Naive thymus-derived CD4-positive, alpha-beta T cell (primary cell): ENCODE results near the gene NPAS3. TPM values are rescaled to one million over a fixed set of nuclear protein-coding genes. Genes with fewer than 3 reads are reported as not detected.
A peak's percentile ranks its signal among the peaks of the same experiment; 100 is the strongest.

Experiments used
- ATAC-seq: fragments of 150-1000 bp; cut with Tn5 transposase; 2 replicates; pipeline ENCODE4 v1.10.0; 2021; ENCODE audit warnings: mild to moderate bottlenecking, moderate library complexity
- CTCF ChIA-PET: fragments of 350-600 bp; sonication (Branson Sonifier 250); formaldehyde crosslinking; loops from one replicate; lab custom pipeline; 2021; ENCODE audit warnings: antibody characterized with exemption; lab: Charles Lee
- POLR2A ChIA-PET: fragments of 350-600 bp; sonication (Branson Sonifier 250); formaldehyde crosslinking; loops from one replicate; lab custom pipeline; 2021; ENCODE audit warnings: antibody characterized with exemption, inconsistent platforms; lab: Charles Lee
- DNase-seq, 9 donors: peaks; one replicate each; pipeline versions ENCODE4 v3.0.0 to v3.0.0-alpha.2; 2020 to 2022; ENCODE audit warnings: mixed read lengths in 1 of 9
- H3K27ac ChIP-seq: one replicate; pipeline ENCODE4 v1.7.0; 2013; ENCODE audit warnings: mild to moderate bottlenecking, low read depth, low read length, moderate library complexity
- H3K27me3 ChIP-seq, 2 donors: one replicate each; pipeline ENCODE4 v1.7.0; 2013; ENCODE audit warnings: low read length in 2 of 2, mild to moderate bottlenecking in 2 of 2, moderate library complexity in 2 of 2; ENCODE audit not compliant: control insufficient read depth in 2 of 2, insufficient read depth in 2 of 2
- H3K36me3 ChIP-seq, 3 experiments: 1 replicate in 2 of 3; 2 replicates in 1 of 3; pipeline ENCODE4 v1.7.0; 2013; ENCODE audit warnings: low read length in 3 of 3, mild to moderate bottlenecking in 3 of 3, moderate library complexity in 1 of 3; ENCODE audit not compliant: insufficient read depth in 3 of 3, control insufficient read depth in 2 of 3
- H3K4me1 ChIP-seq, 2 donors: one replicate each; pipeline ENCODE4 v1.7.0; 2013; ENCODE audit warnings: low read length in 2 of 2, mild to moderate bottlenecking in 2 of 2, moderate library complexity in 1 of 2; ENCODE audit not compliant: control insufficient read depth in 2 of 2, insufficient read depth in 2 of 2
- H3K4me3 ChIP-seq: 2 replicates; pipeline ENCODE4 v1.7.0; 2013; ENCODE audit warnings: mild to moderate bottlenecking, low read length
- H3K9me3 ChIP-seq, 3 experiments: 1 replicate in 2 of 3; 2 replicates in 1 of 3; pipeline ENCODE4 v1.7.0; 2013; ENCODE audit warnings: low read length in 3 of 3; ENCODE audit not compliant: control insufficient read depth in 2 of 3
- H3K27ac Mint-ChIP-seq, 9 donors: one replicate each; pipeline ENCODE4 v1.8.0; 2020 to 2022; ENCODE audit warnings: mixed read lengths in 9 of 9, mild to moderate bottlenecking in 8 of 9, moderate library complexity in 5 of 9, inconsistent platforms in 2 of 9
- H3K27me3 Mint-ChIP-seq, 5 donors: one replicate each; pipeline ENCODE4 v1.8.0; 2021 to 2022; ENCODE audit warnings: mixed read lengths in 5 of 5, mild to moderate bottlenecking in 1 of 5
- H3K36me3 Mint-ChIP-seq, 5 donors: one replicate each; pipeline ENCODE4 v1.8.0; 2020 to 2022; ENCODE audit warnings: mixed read lengths in 5 of 5, mild to moderate bottlenecking in 3 of 5, inconsistent platforms in 1 of 5
- H3K4me1 Mint-ChIP-seq, 7 donors: one replicate each; pipeline ENCODE4 v1.8.0; 2020 to 2022; ENCODE audit warnings: mixed read lengths in 7 of 7, mild to moderate bottlenecking in 3 of 7, inconsistent platforms in 1 of 7
- H3K4me3 Mint-ChIP-seq, 10 donors: one replicate each; pipeline ENCODE4 v1.8.0; 2020 to 2022; ENCODE audit warnings: mild to moderate bottlenecking in 10 of 10, mixed read lengths in 10 of 10, moderate library complexity in 6 of 10, inconsistent platforms in 2 of 10
- H3K9me3 Mint-ChIP-seq, 11 donors: one replicate each; pipeline ENCODE4 v1.8.0; 2020 to 2022; ENCODE audit warnings: mixed read lengths in 11 of 11, mild to moderate bottlenecking in 4 of 11, inconsistent platforms in 1 of 11, moderate library complexity in 1 of 11
- intact Hi-C, 2 donors: fragments of 100-400 bp; cut with micrococcal nuclease; formaldehyde crosslinking; loops; one replicate each; pipeline ENCODE4 v1.15.1; 2023
- polyA plus RNA-seq, 2 donors: library from polyadenylated mRNA; unstranded; fragments of 300-500 nt; fragmentation: Illumina TruSeq; gene quantifications; one replicate each; pipeline ENCODE4 v1.2.3, GENCODE V29; 2021
- total RNA-seq, 6 experiments: library from RNA in 5 of 6; stranded (reverse) in 5 of 6; gene quantifications; 1 replicate in 5 of 6; 2 replicates in 1 of 6; pipeline ENCODE4 v1.2.3 and lab custom pipeline; 2021 to 2026

The NPAS3 gene
- total and polyA plus RNA-seq, 7 experiments from 2014 or later = not detected

- peak overlapping the region in 2 of 9 donors; percentile 22 to 27 for H3K27ac Mint-ChIP-seq
- peak in 2 of 9 donors; percentile 9 to 21 for DNase-seq
Observed at GRCh38 chr14:32939254-32940065, 781 bp downstream of the NPAS3 start.

GRCh38 chr14:32940066-32940651, 1.5 kb downstream of the NPAS3 start:
- DNase-seq = no peak
- POLR2A ChIA-PET = no interaction called here

More at GRCh38 chr14:32939254-32940065, 781 bp downstream of the NPAS3 start:
- intact Hi-C loops = no loop called here
- Histone ChIP-seq H3K4me3 (no peak overlapping the region), H3K4me1 (no peaks in the 10 kb centered on the region), H3K27me3 (peaks cover 0 to 5% of the 10 kb centered on the region in 2 donors), H3K27ac (no peak overlapping the region), H3K36me3 (no peaks in the 10 kb centered on the region), H3K9me3 (no peaks in the 10 kb centered on the region)
- Mint-ChIP-seq H3K36me3 (peaks cover 0 to 2% (median 0%) of the 10 kb centered on the region in 5 donors), H3K27me3 (peaks cover 71 to 75% (median 72%) of the 10 kb centered on the region in 5 donors), H3K9me3 (peaks cover 0 to 4% (median 0%) of the 10 kb centered on the region in 11 donors), H3K4me3 (peak overlapping the region; percentile 58 to 92 (median 83)), H3K4me1 (peaks cover 0 to 29% (median 12%) of the 10 kb centered on the region in 7 donors)
- CTCF ChIA-PET = no interaction called here
- POLR2A ChIA-PET = no interaction called here
- ATAC-seq = peak; percentile 48

DNA sequence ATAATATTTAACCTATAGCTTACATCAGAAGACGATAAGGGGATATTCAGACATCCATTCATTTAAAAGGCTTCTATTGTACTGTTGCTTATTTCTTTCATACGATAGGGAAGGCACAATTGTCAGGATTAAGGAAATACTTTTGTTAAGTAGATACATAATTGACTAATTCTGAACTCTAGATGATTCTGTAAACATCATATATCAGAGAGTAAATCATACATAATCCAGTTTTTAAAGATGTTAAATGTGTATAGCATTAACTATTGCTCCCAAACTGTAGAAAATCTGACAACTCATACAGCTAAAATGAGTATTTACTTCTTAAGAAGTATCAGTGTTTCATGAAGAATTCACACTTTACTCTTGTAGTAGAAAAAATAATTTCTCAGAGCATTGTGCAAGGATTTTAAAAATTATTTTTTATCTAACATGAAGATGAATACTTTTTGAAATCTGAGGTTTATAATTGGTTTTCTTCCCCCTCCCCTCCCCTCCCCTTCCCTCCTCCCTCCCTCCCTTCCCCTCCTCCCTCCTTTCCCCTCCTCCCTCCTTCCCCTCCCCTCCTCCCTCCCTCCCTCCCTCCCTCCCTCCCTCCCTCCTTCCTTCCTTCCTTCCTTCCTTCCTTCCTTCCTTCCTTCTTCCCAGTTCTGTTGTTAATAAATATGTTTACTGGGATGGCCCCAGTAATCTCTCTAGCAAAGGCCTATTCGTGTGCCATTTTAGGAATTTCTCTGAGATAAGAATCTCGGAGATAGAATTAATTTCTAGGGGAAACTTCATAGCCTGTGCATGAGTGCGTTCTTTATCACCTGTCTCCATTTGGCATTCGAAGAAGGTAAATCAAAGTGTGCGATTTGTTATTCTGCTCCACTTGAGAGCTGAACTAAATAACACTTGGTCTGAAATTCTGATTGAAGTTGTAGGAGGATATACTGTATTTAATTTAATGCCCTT, 2.3 kb downstream of the NPAS3 start:
- H3K27me3 ChIP-seq = peaks cover 0 to 5% of the 10 kb centered on the region in 2 donors
- peak overlapping the region in 5 of 10 donors; percentile 3 to 86 (median 39) for H3K4me3 Mint-ChIP-seq

More at GRCh38 chr14:32940066-32940651, 1.5 kb downstream of the NPAS3 start:
- intact Hi-C loops = no loop called here
- peaks cover 0 to 26% (median 12%) of the 10 kb centered on the region in 7 donors for H3K4me1 Mint-ChIP-seq
- Histone ChIP-seq H3K4me3 (no peak overlapping the region), H3K9me3 (no peaks in the 10 kb centered on the region), H3K27me3 (peaks cover 0 to 5% of the 10 kb centered on the region in 2 donors), H3K27ac (no peak overlapping the region), H3K4me1 (no peaks in the 10 kb centered on the region), H3K36me3 (no peaks in the 10 kb centered on the region)
- peaks cover 0 to 2% (median 0%) of the 10 kb centered on the region in 5 donors for H3K36me3 Mint-ChIP-seq
- CTCF ChIA-PET = no interaction called here
- peaks cover 0 to 6% (median 0%) of the 10 kb centered on the region in 11 donors for H3K9me3 Mint-ChIP-seq
- peaks cover 67 to 79% (median 74%) of the 10 kb centered on the region in 5 donors for H3K27me3 Mint-ChIP-seq
- H3K27ac Mint-ChIP-seq = peak overlapping the region in 2 of 9 donors; percentile 22 to 27
- peak overlapping the region; percentile 58 to 92 (median 83) for H3K4me3 Mint-ChIP-seq
- no peak for ATAC-seq

DNA sequence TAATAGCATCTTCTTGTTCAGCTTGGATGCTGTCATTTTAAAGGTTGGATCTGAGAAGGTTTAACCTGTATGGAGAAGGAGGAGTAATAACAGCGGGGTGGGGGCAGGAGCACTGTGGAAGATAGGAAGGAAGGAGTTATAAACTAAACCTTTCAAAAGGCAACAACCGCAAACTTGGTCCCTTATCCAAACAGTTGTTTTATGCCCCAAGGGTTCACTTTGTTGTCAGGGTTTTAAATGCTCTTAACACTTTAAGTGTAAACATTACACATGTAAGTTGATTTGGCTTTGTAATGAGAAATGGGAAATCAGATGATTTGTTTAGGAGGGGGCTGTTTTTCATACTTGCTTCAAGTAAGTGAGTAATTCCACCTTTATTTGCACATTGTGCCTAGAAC, 3.0 kb downstream of the NPAS3 start:
- Mint-ChIP-seq H3K27me3 (peaks cover 52 to 76% (median 59%) of the 10 kb centered on the region in 5 donors), H3K27ac (no peak overlapping the region)
- H3K9me3 ChIP-seq = no peaks in the 10 kb centered on the region

More for the DNA sequence above, 2.3 kb downstream of the NPAS3 start:
- Histone ChIP-seq H3K9me3 (no peaks in the 10 kb centered on the region), H3K4me1 (no peaks in the 10 kb centered on the region), H3K36me3 (no peaks in the 10 kb centered on the region), H3K27ac (no peak overlapping the region), H3K4me3 (no peak overlapping the region)
- no peak overlapping the region for H3K27ac Mint-ChIP-seq
- H3K36me3 Mint-ChIP-seq = peaks cover 0 to 2% (median 0%) of the 10 kb centered on the region in 5 donors
- H3K4me1 Mint-ChIP-seq = peaks cover 0 to 21% (median 12%) of the 10 kb centered on the region in 7 donors
- peaks cover 0 to 6% (median 0%) of the 10 kb centered on the region in 11 donors for H3K9me3 Mint-ChIP-seq
- ChIA-PET CTCF (no interaction called here), POLR2A (no interaction called here)
- no peak for DNase-seq
- intact Hi-C loops = no loop called here
- ATAC-seq = no peak
- H3K27me3 Mint-ChIP-seq = peaks cover 59 to 78% (median 66%) of the 10 kb centered on the region in 5 donors

DNA sequence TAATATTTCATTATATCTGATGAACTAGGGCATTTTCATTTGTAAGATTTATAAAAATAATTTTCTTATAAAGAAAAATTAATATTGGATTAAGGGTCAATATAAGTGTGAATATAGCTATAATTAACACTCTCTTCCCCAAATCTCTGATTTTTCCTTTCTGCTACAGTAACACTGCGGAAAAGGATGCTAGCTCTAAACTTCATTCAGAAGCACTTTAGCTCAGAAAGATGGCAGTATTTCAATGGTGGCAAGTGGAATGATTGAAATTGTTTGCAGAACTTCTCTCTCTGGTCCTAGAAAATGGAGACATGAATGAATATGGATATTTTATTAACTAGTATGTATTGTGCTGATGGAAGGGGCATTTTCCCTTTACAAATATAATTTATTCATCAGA, 8.4 kb downstream of the NPAS3 start:
- peaks cover 15 to 47% (median 32%) of the 10 kb centered on the region in 5 donors for H3K27me3 Mint-ChIP-seq
- intact Hi-C loops = no loop called here
- Histone ChIP-seq H3K27ac (no peak overlapping the region), H3K4me1 (no peaks in the 10 kb centered on the region), H3K36me3 (no peaks in the 10 kb centered on the region), H3K4me3 (no peak overlapping the region), H3K27me3 (no peaks in the 10 kb centered on the region), H3K9me3 (no peaks in the 10 kb centered on the region)
- H3K27ac Mint-ChIP-seq = no peak overlapping the region
- ATAC-seq (no peak), DNase-seq (no peak)
- peaks cover 0 to 3% (median 0%) of the 10 kb centered on the region in 11 donors for H3K9me3 Mint-ChIP-seq
- no peaks in the 10 kb centered on the region for H3K36me3 Mint-ChIP-seq
- H3K4me1 Mint-ChIP-seq = no peaks in the 10 kb centered on the region
- ChIA-PET POLR2A (no interaction called here), CTCF (no interaction called here)
- H3K4me3 Mint-ChIP-seq = no peak overlapping the region

More for the DNA sequence above, 3.0 kb downstream of the NPAS3 start:
- Mint-ChIP-seq H3K36me3 (peaks cover 0 to 2% (median 0%) of the 10 kb centered on the region in 5 donors), H3K9me3 (peaks cover 0 to 6% (median 0%) of the 10 kb centered on the region in 11 donors), H3K4me1 (peaks cover 0 to 16% (median 12%) of the 10 kb centered on the region in 7 donors), H3K4me3 (no peak overlapping the region)
- intact Hi-C loops = no loop called here
- Histone ChIP-seq H3K36me3 (no peaks in the 10 kb centered on the region), H3K27me3 (peaks cover 0 to 5% of the 10 kb centered on the region in 2 donors), H3K4me1 (no peaks in the 10 kb centered on the region), H3K27ac (no peak overlapping the region), H3K4me3 (no peak overlapping the region)
- DNase-seq (no peak), ATAC-seq (no peak)
- ChIA-PET POLR2A (no interaction called here), CTCF (no interaction called here)

DNA sequence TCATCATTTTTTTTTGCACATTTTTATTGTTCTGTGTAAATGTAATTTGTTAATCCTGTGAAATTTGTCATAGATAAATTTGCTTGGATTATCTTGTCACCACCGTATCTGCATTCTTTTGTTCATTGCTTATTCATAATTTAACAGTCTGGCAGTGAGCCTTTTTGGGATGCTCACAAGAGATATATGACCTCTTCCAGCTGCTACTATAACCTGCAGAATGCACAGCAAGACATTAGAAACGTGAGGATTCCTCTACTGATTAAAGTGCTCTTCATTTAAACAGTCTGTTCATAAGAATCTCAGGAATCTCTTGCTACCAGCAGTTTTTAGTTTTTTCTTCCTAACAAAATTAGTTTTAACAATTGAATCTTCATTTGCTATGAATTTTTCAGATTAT, 9.1 kb downstream of the NPAS3 start:
- Histone ChIP-seq H3K27ac (no peak overlapping the region), H3K4me1 (no peaks in the 10 kb centered on the region), H3K9me3 (no peaks in the 10 kb centered on the region), H3K36me3 (no peaks in the 10 kb centered on the region), H3K4me3 (no peak overlapping the region), H3K27me3 (no peaks in the 10 kb centered on the region)
- Mint-ChIP-seq H3K36me3 (no peaks in the 10 kb centered on the region), H3K9me3 (peaks cover 0 to 3% (median 0%) of the 10 kb centered on the region in 11 donors), H3K4me1 (no peaks in the 10 kb centered on the region), H3K4me3 (no peak overlapping the region), H3K27ac (no peak overlapping the region), H3K27me3 (peaks cover 10 to 42% (median 30%) of the 10 kb centered on the region in 5 donors)
- intact Hi-C loops = no loop called here
- DNase-seq = no peak
- ChIA-PET CTCF (no interaction called here), POLR2A (no interaction called here)
- ATAC-seq = no peak
